ENCODE results near the gene TLR5. TPM values are rescaled to one million over a fixed set of nuclear protein-coding genes. Genes with fewer than 3 reads are reported as not detected.
A peak's percentile ranks its signal among the peaks of the same experiment; 100 is the strongest.

Gene TLR5
- total and polyA plus RNA-seq, 11 donors: 0.25 to 9.0 (median 1.7) TPM

- 89 to 91% (median 90%) methylated on average over 13 of the region's 13 CpGs for WGBS, 4 donors
- Histone ChIP-seq H3K36me3 (no peaks in the 10 kb centered on the region), H3K27me3 (no peaks in the 10 kb centered on the region), H3K27ac (peak overlapping the region in 1 of 12 donors; percentile 83), H3K9me3 (no peaks in the 10 kb centered on the region), H3K4me1 (peaks cover 0 to 14% (median 4%) of the 10 kb centered on the region in 12 donors), H3K4me3 (no peak overlapping the region)
- no peak for DNase-seq
- intact Hi-C loops (cut with DNase I): loop anchor here in 4 of 10 donors (5.0 to 10.0 kb wide), 3 partner anchors 34 to 624 kb away; no protein-coding TSS in a partner anchor
- TF ChIP-seq CTCF (IDR thresholded peaks at IDR 0.05): no peak
- no peak for TF ChIP-seq POLR2A (IDR thresholded peaks at IDR 0.05)
- ATAC-seq: no peak
Measured at GRCh38 chr1:223088713-223089240, 54.3 kb downstream of the TLR5 start.

- WGBS, 4 donors: 67 to 73% (median 71%) methylated on average over 10 of the region's 10 CpGs
- H3K27ac ChIP-seq: peak overlapping the region in 9 of 12 donors; percentile 17 to 83 (median 48)
- DNase-seq: no peak
- no peaks in the 10 kb centered on the region for H3K36me3 ChIP-seq
- TF ChIP-seq CTCF (IDR thresholded peaks at IDR 0.05): no peak
- TF ChIP-seq POLR2A (IDR thresholded peaks at IDR 0.05): no peak
- H3K27me3 ChIP-seq: no peaks in the 10 kb centered on the region
- peaks cover 0 to 14% (median 4%) of the 10 kb centered on the region in 12 donors for H3K4me1 ChIP-seq
- no peaks in the 10 kb centered on the region for H3K9me3 ChIP-seq
- H3K4me3 ChIP-seq: no peak overlapping the region
- ATAC-seq: peak in 1 of 4 donors; percentile 22
- intact Hi-C loops (cut with DNase I): loop anchor here in 5 of 10 donors (2.0 to 10.0 kb wide), 4 partner anchors 35 to 623 kb away; no protein-coding TSS in a partner anchor
Measured at GRCh38 chr1:223087291-223088255, 55.5 kb downstream of the TLR5 start.

GRCh38 chr1:223084464-223084866 lies 58.6 kb downstream of the TLR5 start:
- Histone ChIP-seq H3K4me1 (peaks cover 0 to 19% (median 4%) of the 10 kb centered on the region in 12 donors), H3K27ac (peak overlapping the region in 1 of 12 donors; percentile 83), H3K9me3 (no peaks in the 10 kb centered on the region), H3K27me3 (no peaks in the 10 kb centered on the region), H3K36me3 (no peaks in the 10 kb centered on the region), H3K4me3 (no peak overlapping the region)
- DNase-seq: no peak
- WGBS, 4 donors: 56 to 71% (median 64%) methylated on average over 8 of the region's 8 CpGs
- intact Hi-C loops (cut with DNase I): loop anchor here in 6 of 10 donors (5.0 to 10.0 kb wide), 5 partner anchors 38 to 620 kb away; partner anchors contain the start of gene FAM177B (in 3 of the 6)
- no peak for TF ChIP-seq POLR2A (IDR thresholded peaks at IDR 0.05)
- TF ChIP-seq CTCF (IDR thresholded peaks at IDR 0.05): no peak
- no peak for ATAC-seq

GRCh38 chr1:223083831-223084230 lies 59.2 kb downstream of the TLR5 start:
- WGBS, 4 donors: 95 to 97% (median 96%) methylated on average over 15 of the region's 15 CpGs
- TF ChIP-seq CTCF (IDR thresholded peaks at IDR 0.05) (no peak), POLR2A (IDR thresholded peaks at IDR 0.05) (no peak)
- Histone ChIP-seq H3K36me3 (no peaks in the 10 kb centered on the region), H3K27me3 (no peaks in the 10 kb centered on the region), H3K4me3 (no peak overlapping the region), H3K4me1 (peaks cover 0 to 25% (median 4%) of the 10 kb centered on the region in 12 donors), H3K9me3 (no peaks in the 10 kb centered on the region), H3K27ac (peak overlapping the region in 1 of 12 donors; percentile 83)
- ATAC-seq (no peak), DNase-seq (no peak)
- intact Hi-C loops (cut with DNase I): loop anchor here in 7 of 10 donors (2.0 to 10.0 kb wide), 7 partner anchors 38 to 619 kb away; partner anchors contain the start of gene FAM177B (in 3 of the 7)

Data from heart left ventricle (tissue), 16 donors.